Activated B cell treated with CpG ODN at 0.5 μM for 24 hours (primary cell): ENCODE measurements around the gene RSPH4A. TPM values are rescaled to one million over a fixed set of nuclear protein-coding genes. Genes with fewer than 3 reads are reported as not detected.
A peak's percentile ranks its signal among the peaks of the same experiment; 100 is the strongest.

ENCODE experiments used
- ATAC-seq: fragments of 200-7000 bp; cut with Tn5 transposase; one replicate; pipeline ENCODE4 v1.10.0; 2021; ENCODE audit warnings: low read depth, mild to moderate bottlenecking, moderate library complexity
- CTCF ChIA-PET: fragments of 350-600 bp; sonication (Branson Sonifier 250); formaldehyde crosslinking; loops from one replicate; lab custom pipeline; 2021; ENCODE audit warnings: antibody characterized with exemption; lab: Charles Lee
- POLR2A ChIA-PET: fragments of 350-600 bp; sonication (Branson Sonifier 250); formaldehyde crosslinking; loops from one replicate; lab custom pipeline; 2021; ENCODE audit warnings: antibody characterized with exemption; lab: Charles Lee
- DNase-seq: peaks from one replicate; pipeline ENCODE4 v3.0.0; 2022
- H3K27ac Mint-ChIP-seq: one replicate; pipeline ENCODE4 v1.8.0; 2020; ENCODE audit warnings: mixed read lengths
- H3K27me3 Mint-ChIP-seq: one replicate; pipeline ENCODE4 v1.8.0; 2021; ENCODE audit warnings: mixed read lengths
- H3K36me3 Mint-ChIP-seq: one replicate; pipeline ENCODE4 v1.8.0; 2021; ENCODE audit warnings: low read depth, mixed read lengths
- H3K4me1 Mint-ChIP-seq: one replicate; pipeline ENCODE4 v1.8.0; 2021; ENCODE audit warnings: mixed read lengths
- H3K4me3 Mint-ChIP-seq: one replicate; pipeline ENCODE4 v1.8.0; 2020; ENCODE audit warnings: mild to moderate bottlenecking, mixed read lengths
- H3K9me3 Mint-ChIP-seq: one replicate; pipeline ENCODE4 v1.8.0; 2020; ENCODE audit warnings: mixed read lengths
- intact Hi-C: fragments of 100-400 bp; cut with micrococcal nuclease; formaldehyde crosslinking; loops from one replicate; pipeline ENCODE4 v1.15.1; 2024
- total RNA-seq: library from RNA; stranded (reverse); gene quantifications from 2 replicates; pipeline ENCODE4 v1.2.3, GENCODE V29; 2022
- TF ChIP-seq, protein P1 (sequence below): fragments of 200-600 bp; IDR thresholded peaks from one replicate; pipeline ENCODE4 v1.8.0; 2022; ENCODE audit warnings: antibody characterized with exemption, mild to moderate bottlenecking

The RSPH4A gene
- 0.39 and 0.40 TPM in 2 replicates for total RNA-seq

DNA sequence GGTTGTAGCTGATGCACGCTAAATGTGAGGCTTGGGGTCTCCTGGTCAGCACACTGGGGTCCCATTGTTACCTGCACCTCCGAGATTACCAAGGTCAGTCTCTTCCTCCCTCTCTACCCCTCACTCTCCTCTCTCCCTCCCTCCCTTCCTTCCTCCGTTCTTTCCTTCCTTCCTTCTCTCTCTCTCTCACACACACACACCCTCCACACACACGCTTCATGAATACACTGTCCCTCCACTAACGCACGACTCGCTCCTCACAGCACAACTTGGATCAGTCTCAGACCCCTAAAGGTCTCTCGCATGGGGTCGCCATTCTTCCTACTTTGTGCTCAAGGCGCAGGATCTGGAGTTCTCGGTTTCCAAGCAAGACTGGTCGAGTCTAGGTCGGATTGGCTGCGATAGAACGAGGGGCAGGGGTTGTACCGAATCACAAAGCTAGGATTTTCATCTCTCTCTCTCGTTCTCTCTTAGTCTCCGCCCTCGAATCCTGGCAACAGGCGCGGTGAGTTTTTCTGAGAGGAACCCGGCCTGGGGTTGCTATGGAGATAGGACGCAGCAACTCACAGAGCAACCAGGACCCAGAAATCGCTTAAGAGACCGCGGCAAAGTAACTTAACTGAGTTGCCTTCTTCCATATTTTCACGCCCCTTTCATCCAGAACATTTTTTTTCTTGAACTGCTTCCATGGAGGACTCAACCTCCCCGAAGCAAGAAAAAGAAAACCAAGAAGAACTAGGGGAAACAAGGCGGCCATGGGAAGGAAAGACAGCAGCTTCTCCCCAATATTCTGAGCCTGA is at the start of gene RSPH4A:
Gene RSPH4A (plus strand): TSS at position 543 of the 800 bp plus-strand sequence. CDS start 145 bp downstream, at position 688.
- ChIA-PET POLR2A (interaction anchor here (0.5 to 1.9 kb wide), 2 partner anchors 44 to 45 kb away, joined by 3 to 9 read pairs; partner anchors contain the start of gene RWDD1), CTCF (no interaction called here)
- TF ChIP-seq, protein P1, sequence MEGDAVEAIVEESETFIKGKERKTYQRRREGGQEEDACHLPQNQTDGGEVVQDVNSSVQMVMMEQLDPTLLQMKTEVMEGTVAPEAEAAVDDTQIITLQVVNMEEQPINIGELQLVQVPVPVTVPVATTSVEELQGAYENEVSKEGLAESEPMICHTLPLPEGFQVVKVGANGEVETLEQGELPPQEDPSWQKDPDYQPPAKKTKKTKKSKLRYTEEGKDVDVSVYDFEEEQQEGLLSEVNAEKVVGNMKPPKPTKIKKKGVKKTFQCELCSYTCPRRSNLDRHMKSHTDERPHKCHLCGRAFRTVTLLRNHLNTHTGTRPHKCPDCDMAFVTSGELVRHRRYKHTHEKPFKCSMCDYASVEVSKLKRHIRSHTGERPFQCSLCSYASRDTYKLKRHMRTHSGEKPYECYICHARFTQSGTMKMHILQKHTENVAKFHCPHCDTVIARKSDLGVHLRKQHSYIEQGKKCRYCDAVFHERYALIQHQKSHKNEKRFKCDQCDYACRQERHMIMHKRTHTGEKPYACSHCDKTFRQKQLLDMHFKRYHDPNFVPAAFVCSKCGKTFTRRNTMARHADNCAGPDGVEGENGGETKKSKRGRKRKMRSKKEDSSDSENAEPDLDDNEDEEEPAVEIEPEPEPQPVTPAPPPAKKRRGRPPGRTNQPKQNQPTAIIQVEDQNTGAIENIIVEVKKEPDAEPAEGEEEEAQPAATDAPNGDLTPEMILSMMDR = no peak
- intact Hi-C loops = loop anchor here (1.0 kb wide), 2 partner anchors 45 to 52 kb away; partner anchors contain the start of genes RWDD1 and ZUP1
- Mint-ChIP-seq H3K9me3 (no peaks in the 10 kb centered on the region), H3K36me3 (no peaks in the 10 kb centered on the region), H3K4me1 (peaks cover 18% of the 10 kb centered on the region), H3K27ac (peak within 1 kb of the TSS; percentile 8), H3K27me3 (peaks cover under 1% of the 10 kb centered on the region), H3K4me3 (peak within 1 kb of the TSS; percentile 84)
- peak; percentile 34 for DNase-seq
- peak; percentile 95 for ATAC-seq

DNA sequence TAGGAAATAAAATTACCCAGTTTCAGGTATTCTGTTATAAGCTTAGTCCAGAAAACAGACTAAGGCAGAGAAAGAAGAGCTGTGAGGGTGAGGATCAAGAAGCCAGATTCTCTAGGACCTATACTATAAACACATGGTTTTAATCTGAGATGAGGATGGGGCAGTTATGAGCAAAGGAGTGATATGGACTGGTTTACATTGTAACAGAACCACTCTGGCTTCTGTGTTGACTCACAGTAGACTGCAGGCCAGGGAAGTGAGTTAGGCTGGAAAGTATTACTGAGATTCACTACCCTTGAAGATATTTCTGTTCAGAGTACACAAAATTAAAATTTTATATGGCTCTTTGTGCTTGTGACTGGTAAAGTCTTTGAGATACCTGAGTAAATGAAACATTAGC is 48.2 kb upstream of the RSPH4A start:
- intact Hi-C loops = no loop called here
- ATAC-seq (no peak), DNase-seq (no peak)
- ChIA-PET CTCF (no interaction called here), POLR2A (interaction anchor here (3.8 kb wide), 1 partner anchor 288 kb away, joined by 50 read pairs; the partner anchor contains the start of gene TSPYL1)
- H3K27me3 Mint-ChIP-seq = peaks cover 8% of the 10 kb centered on the region
- no peaks in the 10 kb centered on the region for H3K9me3 Mint-ChIP-seq
- peaks cover 40% of the 10 kb centered on the region for H3K4me1 Mint-ChIP-seq
- H3K4me3 Mint-ChIP-seq = no peak overlapping the region
- peaks cover 13% of the 10 kb centered on the region for H3K36me3 Mint-ChIP-seq
- H3K27ac Mint-ChIP-seq = no peak overlapping the region
- TF ChIP-seq, protein P1 = no peak

DNA sequence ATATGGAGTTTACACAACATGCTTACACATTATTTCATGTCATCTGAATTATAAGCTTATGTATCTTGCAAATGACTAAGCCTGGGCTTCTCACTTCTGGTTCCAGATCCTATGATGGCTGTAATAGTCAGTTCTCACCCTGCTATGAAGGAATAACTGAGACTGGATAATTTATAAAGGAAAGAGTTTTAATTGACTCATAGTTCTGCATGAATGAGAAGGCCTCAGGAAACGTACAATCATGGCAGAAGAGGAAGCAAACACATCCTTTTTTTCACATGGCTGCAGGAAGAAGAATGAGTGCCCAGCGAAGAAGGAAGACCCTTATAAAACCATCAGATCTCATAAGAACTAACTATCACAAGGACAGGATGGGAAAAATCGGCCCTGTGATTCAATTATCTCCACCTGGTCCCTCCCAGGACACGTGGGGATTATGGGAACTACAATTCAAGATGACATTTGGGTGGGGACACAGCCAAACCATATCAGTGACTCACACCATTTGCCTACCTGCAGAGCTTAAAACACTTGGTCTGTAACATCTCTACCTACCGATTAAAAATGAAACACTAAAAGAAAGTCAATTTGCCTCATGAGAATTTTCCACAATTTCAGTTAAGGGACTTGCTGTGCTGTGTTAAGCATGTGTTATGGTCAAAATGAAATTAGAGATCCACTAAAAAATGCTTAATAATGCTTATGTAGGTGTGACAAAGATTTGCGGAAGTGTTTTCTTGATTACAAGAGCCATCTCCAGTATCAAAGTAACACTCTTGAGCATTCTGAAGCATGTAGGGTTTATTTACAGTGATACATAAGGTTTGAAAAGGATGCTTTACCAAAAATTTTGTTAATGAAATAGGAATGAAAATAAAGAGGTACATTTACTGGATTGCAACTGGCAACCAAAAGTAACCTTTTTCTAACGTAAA is 47.2 kb upstream of the RSPH4A start:
- ChIA-PET POLR2A (interaction anchor here (3.7 to 3.8 kb wide), 2 partner anchors 289 to 315 kb away, joined by 24 to 50 read pairs; partner anchors contain the start of genes TSPYL1 and TSPYL4), CTCF (no interaction called here)
- Mint-ChIP-seq H3K36me3 (peaks cover 15% of the 10 kb centered on the region), H3K27me3 (peaks cover 3% of the 10 kb centered on the region), H3K4me3 (no peak overlapping the region), H3K4me1 (peaks cover 50% of the 10 kb centered on the region), H3K27ac (no peak overlapping the region), H3K9me3 (no peaks in the 10 kb centered on the region)
- intact Hi-C loops = no loop called here
- TF ChIP-seq, protein P1 = no peak
- no peak for DNase-seq
- ATAC-seq = no peak

DNA sequence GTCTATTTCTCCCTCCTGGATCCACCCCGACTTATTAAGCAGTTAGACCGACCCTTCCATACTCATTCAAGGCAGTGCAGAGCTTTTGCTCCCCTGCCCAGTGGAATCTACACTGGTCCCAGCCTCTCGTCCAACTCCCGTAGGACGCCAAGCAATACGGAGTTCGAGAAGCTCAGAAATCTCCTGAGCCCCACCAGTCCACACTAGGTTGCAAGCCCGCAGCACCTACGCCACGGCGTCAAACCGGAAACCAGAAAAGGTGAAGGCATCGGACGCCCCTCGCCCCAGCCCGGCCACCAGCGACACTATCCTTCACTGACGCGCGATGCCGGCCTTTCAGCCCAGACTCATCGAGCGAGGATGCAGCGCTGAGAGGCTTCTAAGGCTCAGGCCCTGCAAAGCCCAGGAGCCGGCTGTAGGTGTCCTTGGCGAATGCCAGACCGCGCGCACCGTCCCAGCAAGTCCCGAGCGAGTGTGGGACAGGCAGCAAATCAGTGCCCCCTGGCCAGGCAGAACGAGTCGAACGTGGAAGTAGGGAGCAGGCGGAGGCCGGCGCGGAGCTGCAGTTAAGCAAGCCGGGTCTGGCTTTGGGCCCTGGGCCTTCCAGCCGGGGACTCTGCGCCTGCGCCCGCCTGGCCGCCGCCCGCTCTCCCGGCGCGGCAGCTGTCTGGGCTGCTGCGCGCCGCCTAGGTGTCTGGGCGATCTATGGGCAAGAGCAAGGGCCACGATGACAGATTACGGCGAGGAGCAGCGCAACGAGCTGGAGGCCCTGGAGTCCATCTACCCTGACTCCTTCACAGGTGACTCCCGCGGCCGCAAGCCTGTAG is 45.2 kb upstream of the RSPH4A start, which contains the start of gene RWDD1:
Gene RWDD1 (plus strand): TSS at position 649 of the 827 bp plus-strand sequence. CDS start 79 bp downstream, at position 728.
- H3K9me3 Mint-ChIP-seq = no peaks in the 10 kb centered on the region
- peak; percentile 94 for ATAC-seq
- TF ChIP-seq, protein P1 = no peak
- peak; percentile 94 for DNase-seq
- peaks cover 51% of the 10 kb centered on the region for H3K4me1 Mint-ChIP-seq
- H3K4me3 Mint-ChIP-seq = peak within 1 kb of the TSS; percentile 95
- peak within 1 kb of the TSS; percentile 96 for H3K27ac Mint-ChIP-seq
- intact Hi-C loops = loop anchor here (1.0 to 5.0 kb wide), 10 partner anchors 45 to 1031 kb away; partner anchors contain the start of genes DSE, GOPC, KPNA5 and NT5DC1
- ChIA-PET CTCF (interaction anchor here (1.2 to 3.1 kb wide), 7 partner anchors 8 to 354 kb away, joined by 3 to 17 read pairs (median 4); partner anchors contain the start of gene TSPYL1), POLR2A (interaction anchor here (0.6 to 3.8 kb wide), 20 partner anchors 8 to 1031 kb away, joined by 3 to 50 read pairs (median 5); partner anchors contain the start of genes CALHM6, GOPC, KPNA5 and NT5DC1)
- no peaks in the 10 kb centered on the region for H3K27me3 Mint-ChIP-seq
- H3K36me3 Mint-ChIP-seq = peaks cover 32% of the 10 kb centered on the region
